Uterus (tissue), 2 donors: ENCODE data around the gene NDST4.

Experiments used
- POLR2A ChIP-seq, 2 donors: fragments of 450-650 bp; IDR thresholded peaks; one replicate each; pipeline ENCODE4 v1.6.1; 2016; ENCODE audit warnings: antibody characterized with exemption in 2 of 2, mild to moderate bottlenecking in 1 of 2, moderate library complexity in 1 of 2
- TF ChIP-seq, protein P1 (sequence below), 4 experiments: fragments of 200-600 bp in 2 of 4; fragments of 450-650 bp in 2 of 4; sonication (generic) in 2 of 4; IDR thresholded peaks; one replicate each; pipeline ENCODE4 v1.5.1; 2016 to 2019; ENCODE audit warnings: antibody characterized with exemption in 4 of 4, mild to moderate bottlenecking in 2 of 4, moderate library complexity in 1 of 4

DNA sequence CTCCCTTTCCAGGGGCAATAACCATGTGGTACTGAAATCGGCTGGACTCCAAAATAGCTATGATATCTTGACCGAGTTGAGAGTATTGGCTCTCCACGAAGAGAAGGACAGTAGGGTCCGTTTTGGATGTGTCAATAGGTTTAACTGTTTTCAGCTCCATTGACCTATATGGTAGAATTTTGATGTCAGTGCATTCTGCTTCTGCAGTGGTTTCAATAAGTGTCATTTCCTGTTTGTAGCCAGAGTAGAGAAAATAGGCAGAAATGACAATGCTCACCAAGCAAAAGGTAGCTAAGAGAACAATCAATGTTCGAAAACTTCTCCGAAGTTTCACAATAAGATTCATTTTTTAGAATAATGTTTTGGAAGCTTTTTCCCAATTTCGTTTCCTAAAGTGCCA, 36.7 kb downstream of the NDST4 start:
- no peak for TF ChIP-seq POLR2A (IDR thresholded peaks at IDR 0.05)
- TF ChIP-seq, protein P1, sequence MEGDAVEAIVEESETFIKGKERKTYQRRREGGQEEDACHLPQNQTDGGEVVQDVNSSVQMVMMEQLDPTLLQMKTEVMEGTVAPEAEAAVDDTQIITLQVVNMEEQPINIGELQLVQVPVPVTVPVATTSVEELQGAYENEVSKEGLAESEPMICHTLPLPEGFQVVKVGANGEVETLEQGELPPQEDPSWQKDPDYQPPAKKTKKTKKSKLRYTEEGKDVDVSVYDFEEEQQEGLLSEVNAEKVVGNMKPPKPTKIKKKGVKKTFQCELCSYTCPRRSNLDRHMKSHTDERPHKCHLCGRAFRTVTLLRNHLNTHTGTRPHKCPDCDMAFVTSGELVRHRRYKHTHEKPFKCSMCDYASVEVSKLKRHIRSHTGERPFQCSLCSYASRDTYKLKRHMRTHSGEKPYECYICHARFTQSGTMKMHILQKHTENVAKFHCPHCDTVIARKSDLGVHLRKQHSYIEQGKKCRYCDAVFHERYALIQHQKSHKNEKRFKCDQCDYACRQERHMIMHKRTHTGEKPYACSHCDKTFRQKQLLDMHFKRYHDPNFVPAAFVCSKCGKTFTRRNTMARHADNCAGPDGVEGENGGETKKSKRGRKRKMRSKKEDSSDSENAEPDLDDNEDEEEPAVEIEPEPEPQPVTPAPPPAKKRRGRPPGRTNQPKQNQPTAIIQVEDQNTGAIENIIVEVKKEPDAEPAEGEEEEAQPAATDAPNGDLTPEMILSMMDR (IDR thresholded peaks at IDR 0.05) = no peak
